Brain pericyte (primary cell): ENCODE data around the gene MAMLD1.

Experiments used
- DNase-seq: peaks from one replicate; pipeline ENCODE4 v3.0.0-alpha.2; 2012; ENCODE audit warnings: low read depth, low spot score

MAMLD1 gene

DNA sequence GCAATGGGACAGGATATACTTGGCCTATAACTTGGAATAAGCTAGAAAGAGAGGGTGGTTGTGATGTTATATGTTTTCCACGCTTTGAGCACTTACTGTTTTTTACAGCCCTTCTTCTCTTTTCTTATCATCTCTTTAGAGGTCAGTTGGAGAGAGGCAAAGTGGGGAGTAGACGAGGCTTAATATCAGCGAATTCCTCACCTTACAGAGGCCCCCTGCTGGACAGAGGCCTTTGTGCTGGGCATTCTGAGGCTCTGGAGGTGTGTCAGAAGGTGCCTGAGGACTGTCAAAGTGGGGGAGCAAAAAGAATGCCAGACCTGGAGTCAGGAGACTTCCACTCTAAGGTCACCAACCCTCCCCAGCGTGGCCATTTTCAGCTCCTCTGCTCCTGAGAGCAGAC lies 42.5 kb downstream of the MAMLD1 start:
- no peak for DNase-seq

DNA sequence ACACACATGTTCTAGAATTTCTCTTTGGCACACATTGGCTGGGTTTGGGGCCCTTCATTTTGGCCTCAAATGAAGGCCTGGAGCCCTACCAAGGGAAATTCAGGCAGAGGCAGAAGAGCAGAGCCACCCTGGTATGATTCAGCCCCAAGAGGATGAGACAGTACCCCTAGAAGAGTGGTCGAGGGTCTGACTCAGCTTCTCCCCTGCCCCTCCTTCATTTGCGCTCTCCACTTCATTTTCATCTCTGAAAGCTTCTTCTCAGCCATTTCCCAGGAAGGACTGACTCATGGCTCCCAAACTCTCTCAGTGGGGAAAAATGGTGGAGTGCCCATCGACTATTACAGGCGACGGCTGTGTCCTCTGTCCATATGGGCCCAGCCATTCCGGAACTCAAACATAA lies 43.5 kb downstream of the MAMLD1 start:
- DNase-seq = no peak

- DNase-seq = no peak
Observed at GRCh38 chrX:150408007-150408406, 44.9 kb downstream of the MAMLD1 start.

GRCh38 chrX:150408561-150408960 lies 45.4 kb downstream of the MAMLD1 start:
- DNase-seq = no peak

DNA sequence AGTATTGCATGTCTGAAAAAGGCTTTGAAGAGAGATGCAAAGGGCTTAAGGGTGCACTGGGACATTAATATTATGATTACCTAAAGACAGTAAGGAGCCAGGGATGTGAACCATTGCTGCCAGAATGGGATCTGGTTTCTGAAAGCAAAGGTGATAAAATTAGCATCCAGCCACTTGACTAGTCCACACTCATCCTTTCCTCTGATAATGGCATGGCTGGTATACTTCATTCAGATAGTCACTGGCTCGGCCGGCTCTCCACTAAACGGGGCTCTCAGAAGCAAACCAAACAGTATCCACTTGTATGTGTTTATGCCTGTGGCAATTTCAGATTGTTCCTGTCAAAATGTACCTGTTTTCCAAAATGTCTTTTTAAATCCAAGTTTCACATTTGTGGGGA lies 46.4 kb downstream of the MAMLD1 start:
- DNase-seq = no peak

DNA sequence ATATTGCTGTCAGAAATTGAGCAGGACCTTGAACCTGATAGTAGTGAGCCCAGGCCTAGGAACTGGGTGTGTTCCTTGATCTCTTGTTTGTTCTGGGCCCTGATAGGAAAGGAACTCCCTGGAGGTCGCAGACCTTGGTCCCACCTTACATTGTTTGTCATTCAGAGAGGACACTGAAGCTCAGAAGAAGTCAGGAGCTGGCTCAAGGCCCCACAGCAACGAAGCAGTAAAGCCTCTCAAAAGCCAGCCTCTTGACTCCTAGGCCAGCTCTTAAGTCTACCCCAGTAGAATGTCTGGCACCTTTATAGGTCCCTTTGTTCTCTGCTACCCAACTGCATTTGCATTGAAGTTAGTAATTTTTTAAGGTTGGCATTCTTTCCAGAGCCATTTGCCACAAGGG lies 46.8 kb downstream of the MAMLD1 start:
- no peak for DNase-seq

- DNase-seq = no peak
Observed at GRCh38 chrX:150410513-150410912, 47.4 kb downstream of the MAMLD1 start.

GRCh38 chrX:150411656-150412055 lies 48.5 kb downstream of the MAMLD1 start:
- DNase-seq = no peak

GRCh38 chrX:150414228-150414627 lies 51.1 kb downstream of the MAMLD1 start:
- no peak for DNase-seq

DNA sequence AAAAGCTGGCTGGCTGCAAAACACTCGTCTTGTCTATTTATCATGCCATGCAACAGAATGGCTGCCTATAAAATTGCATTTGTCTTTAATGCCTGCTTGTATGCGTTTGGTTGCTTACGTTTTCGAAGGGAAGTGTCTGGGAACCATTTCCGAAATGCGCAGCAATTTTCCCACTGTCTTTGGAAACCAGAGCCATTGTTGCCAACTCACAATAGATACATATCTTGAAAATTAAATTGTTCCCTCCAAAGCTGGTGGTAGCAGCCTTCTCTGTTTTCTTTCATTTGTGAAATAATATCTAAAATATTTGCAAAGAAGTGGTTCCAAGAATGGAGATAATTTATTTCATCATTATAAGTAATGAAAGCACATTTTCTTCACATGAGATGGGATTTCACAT lies 53.4 kb downstream of the MAMLD1 start:
- DNase-seq = no peak

- DNase-seq = no peak
Observed at GRCh38 chrX:150421816-150422215, 58.7 kb downstream of the MAMLD1 start.

- DNase-seq = no peak
Observed at GRCh38 chrX:150429594-150429993, 66.5 kb downstream of the MAMLD1 start.

- no peak for DNase-seq
Observed at GRCh38 chrX:150436195-150436594, 73.1 kb downstream of the MAMLD1 start.

GRCh38 chrX:150438165-150438564 lies 75.0 kb downstream of the MAMLD1 start:
- no peak for DNase-seq

- no peak for DNase-seq
Observed at GRCh38 chrX:150446151-150446550, 83.0 kb downstream of the MAMLD1 start.

- no peak for DNase-seq
Observed at GRCh38 chrX:150446995-150447394, 83.9 kb downstream of the MAMLD1 start.

GRCh38 chrX:150449313-150449712 lies 86.2 kb downstream of the MAMLD1 start:
- DNase-seq = no peak

GRCh38 chrX:150450519-150451177 lies 87.5 kb downstream of the MAMLD1 start:
- no peak for DNase-seq

GRCh38 chrX:150451953-150452352 lies 88.8 kb downstream of the MAMLD1 start:
- no peak for DNase-seq

DNA sequence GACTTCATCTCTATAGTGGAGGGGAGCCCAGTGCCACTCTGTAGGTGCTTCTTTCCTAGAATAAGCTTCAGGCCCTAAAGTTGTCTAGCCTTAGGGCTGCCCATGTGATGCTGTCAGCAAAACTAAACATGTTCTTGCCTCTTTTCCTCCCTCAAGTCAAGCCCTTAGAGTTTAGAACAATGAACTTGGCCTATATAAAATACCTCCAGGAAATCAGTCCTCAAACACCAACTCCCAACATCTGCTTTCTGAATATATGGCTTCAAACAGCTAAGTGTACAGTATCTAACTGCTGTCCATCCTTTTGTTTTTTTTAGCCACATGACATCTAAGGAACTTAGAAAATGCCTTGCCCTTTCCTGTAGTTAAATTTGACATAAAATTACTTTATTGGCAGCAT lies 91.0 kb downstream of the MAMLD1 start:
- DNase-seq = no peak

DNA sequence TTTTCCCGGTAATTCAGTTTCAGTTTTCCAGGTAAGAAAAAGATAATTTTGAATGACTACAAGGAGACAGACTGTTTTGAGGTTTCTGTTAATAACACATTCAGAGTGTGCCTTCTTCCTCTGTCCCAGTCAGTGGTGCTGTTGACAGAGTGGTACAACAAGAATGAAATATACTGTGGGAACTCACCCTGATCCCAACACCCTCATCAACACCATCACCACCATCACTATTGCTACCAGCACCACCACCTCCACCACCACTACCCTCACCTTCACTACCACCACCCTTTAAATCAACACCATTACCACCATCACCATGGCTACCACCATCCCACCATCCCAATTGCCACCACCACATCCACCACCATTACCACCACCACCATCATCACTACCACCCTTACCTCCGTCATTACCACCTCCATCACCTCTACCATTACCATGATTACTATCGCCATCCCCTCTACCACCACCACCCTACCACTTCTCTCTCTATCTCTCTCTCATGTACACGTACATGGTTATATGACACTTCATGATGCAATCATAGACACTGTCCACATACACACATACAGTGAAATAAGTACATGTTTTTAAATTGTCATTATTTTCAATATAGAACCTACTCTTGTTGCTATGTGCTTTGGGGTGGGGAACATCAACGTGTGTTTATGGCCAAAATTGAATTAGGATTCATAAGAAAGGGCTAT lies 91.5 kb downstream of the MAMLD1 start:
- no peak for DNase-seq

DNA sequence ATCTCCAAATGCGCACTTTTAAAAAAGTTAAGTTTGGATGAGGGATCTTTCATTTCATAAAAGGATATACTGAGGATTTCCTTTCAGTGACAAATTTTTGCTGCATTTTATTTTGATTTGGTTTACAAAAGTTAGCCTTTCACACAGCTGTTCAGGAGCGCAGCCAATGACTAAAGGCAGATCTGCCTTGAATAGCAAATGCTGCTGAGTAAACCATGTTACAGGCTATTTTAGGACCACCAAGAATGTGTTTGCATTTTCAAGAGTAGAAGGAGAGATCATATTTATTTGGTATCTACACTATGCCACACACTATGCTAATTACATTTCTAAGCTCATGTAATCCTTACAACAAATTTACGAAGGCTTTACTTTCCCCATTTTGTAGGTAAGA lies 92.1 kb downstream of the MAMLD1 start:
- no peak for DNase-seq

DNA sequence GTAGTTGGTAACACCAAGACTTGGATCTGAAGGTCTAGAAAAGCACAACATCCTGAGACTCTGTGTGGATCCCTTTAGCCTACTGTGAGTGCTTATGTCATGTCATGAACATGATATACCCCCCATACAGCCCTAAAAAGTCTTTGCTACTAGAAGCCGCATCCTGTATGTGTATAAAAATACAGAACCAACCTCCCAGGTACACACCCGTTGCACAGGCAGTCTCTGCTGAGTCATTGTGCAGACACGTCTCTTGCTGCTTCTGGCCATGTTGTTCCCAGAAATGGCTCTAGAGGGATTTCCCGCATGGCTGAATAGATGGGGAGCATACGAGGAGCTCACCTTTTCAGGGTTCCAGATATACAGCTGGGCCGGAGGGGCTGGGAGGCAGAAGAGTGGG lies 93.3 kb downstream of the MAMLD1 start:
- no peak for DNase-seq

DNA sequence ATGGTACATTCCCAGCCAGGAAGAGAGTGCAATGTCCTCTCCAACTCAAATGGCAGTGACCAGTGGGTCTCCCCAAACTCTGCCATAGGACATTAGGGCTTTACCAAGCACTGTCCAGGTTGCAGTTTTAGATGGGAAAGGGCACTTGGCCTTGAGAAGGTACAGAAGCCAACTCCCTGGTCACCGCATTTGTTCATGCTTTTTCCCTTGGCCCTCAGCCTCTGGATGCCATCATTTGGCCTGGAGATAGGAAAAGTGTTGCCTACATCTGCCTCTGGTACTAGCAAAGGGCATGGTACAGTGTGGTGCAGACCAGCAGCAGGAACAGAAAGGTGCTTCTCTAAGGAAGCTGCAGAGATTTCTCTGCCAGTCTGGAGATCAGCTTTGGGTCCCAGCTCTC lies 93.8 kb downstream of the MAMLD1 start:
- no peak for DNase-seq
